Left cardiac atrium (tissue), 4 donors: Measurements from ENCODE around the gene ADGRD2. TPM values are rescaled to one million over a fixed set of nuclear protein-coding genes. Genes with fewer than 3 reads are reported as not detected.

Experiments used
- ATAC-seq, 2 donors: fragments of 200-7000 bp; cut with Tn5 transposase; one replicate each; pipeline ENCODE4 v1.9.1; 2020; ENCODE audit warnings: mild to moderate bottlenecking in 2 of 2, moderate library complexity in 2 of 2
- DNase-seq: peaks from one replicate; pipeline ENCODE4 v3.0.0-alpha.2; 2020
- intact Hi-C, 2 donors: fragments of 100-400 bp; cut with DNase I; formaldehyde crosslinking; loops; one replicate each; pipeline versions ENCODE4 v1.14.1 to v1.15.1; 2022 to 2023
- total RNA-seq, 2 donors: library from RNA; stranded (reverse); fragmentation: NEBNext Ultra II Directional; extraction: Animal tissue kit (Norgen Biotek cat#: 25700); gene quantifications; one replicate each; pipeline ENCODE4 v1.2.1, GENCODE V29; 2021
- donor health status: DM: no; HTN: yes; CAD: no.
- donor health status: DM: no; HTN: yes; CAD: no; lungs with severe emphysema.
- donor health status: DM: yes; HTN: yes; CAD: no.
- donor health status: Dilated cardiomyopathy.

Gene ADGRD2
- total RNA-seq, 2 donors from 2014 or later, result not detected

GRCh38 chr9:124454791-124455443 lies 4.7 kb downstream of the ADGRD2 start:
- intact Hi-C loops, result no loop called here
- DNase-seq, result no peak
- ATAC-seq, result no peak

- ATAC-seq (no peak), DNase-seq (no peak)
- intact Hi-C loops, result no loop called here
Observed at GRCh38 chr9:124455820-124456219, 5.6 kb downstream of the ADGRD2 start.

- intact Hi-C loops, result no loop called here
- ATAC-seq, result no peak
- no peak for DNase-seq
Observed at GRCh38 chr9:124456341-124457078, 6.3 kb downstream of the ADGRD2 start.

GRCh38 chr9:124457079-124457886 lies 7.0 kb downstream of the ADGRD2 start:
- no peak for ATAC-seq
- intact Hi-C loops, result no loop called here
- DNase-seq, result no peak

GRCh38 chr9:124457887-124458431 lies 7.7 kb downstream of the ADGRD2 start:
- intact Hi-C loops, result no loop called here
- ATAC-seq (no peak), DNase-seq (no peak)

GRCh38 chr9:124458441-124458840 lies 8.2 kb downstream of the ADGRD2 start:
- DNase-seq, result no peak
- intact Hi-C loops, result no loop called here
- ATAC-seq, result no peak

- no peak for DNase-seq
- intact Hi-C loops, result no loop called here
- ATAC-seq, result no peak
Observed at GRCh38 chr9:124462739-124463138, 12.5 kb downstream of the ADGRD2 start.

GRCh38 chr9:124465736-124466135 lies 15.5 kb downstream of the ADGRD2 start:
- DNase-seq, result no peak

GRCh38 chr9:124467410-124468060 lies 17.3 kb downstream of the ADGRD2 start:
- ATAC-seq (no peak), DNase-seq (no peak)
- intact Hi-C loops, result no loop called here

More at GRCh38 chr9:124465736-124466135, 15.5 kb downstream of the ADGRD2 start:
- no peak for ATAC-seq
- intact Hi-C loops, result no loop called here

- ATAC-seq, result no peak
- intact Hi-C loops, result no loop called here
- no peak for DNase-seq
Observed at GRCh38 chr9:124468061-124468740, 17.9 kb downstream of the ADGRD2 start.

- DNase-seq (no peak), ATAC-seq (no peak)
- intact Hi-C loops, result no loop called here
Observed at GRCh38 chr9:124469011-124469832, 19.0 kb downstream of the ADGRD2 start.

GRCh38 chr9:124470306-124470705 lies 20.1 kb downstream of the ADGRD2 start:
- ATAC-seq (no peak), DNase-seq (no peak)
- intact Hi-C loops, result no loop called here

GRCh38 chr9:124470726-124471125 lies 20.5 kb downstream of the ADGRD2 start:
- intact Hi-C loops, result no loop called here
- ATAC-seq (no peak), DNase-seq (no peak)

GRCh38 chr9:124471761-124472160 lies 21.5 kb downstream of the ADGRD2 start:
- no peak for DNase-seq
- intact Hi-C loops, result no loop called here

GRCh38 chr9:124472770-124473169 lies 22.5 kb downstream of the ADGRD2 start:
- DNase-seq, result no peak
- intact Hi-C loops, result no loop called here
- ATAC-seq, result no peak

More at GRCh38 chr9:124471761-124472160, 21.5 kb downstream of the ADGRD2 start:
- no peak for ATAC-seq

- DNase-seq, result no peak
- intact Hi-C loops, result no loop called here
- ATAC-seq, result no peak
Observed at GRCh38 chr9:124473310-124473709, 23.1 kb downstream of the ADGRD2 start.

- DNase-seq, result no peak
- intact Hi-C loops, result no loop called here
- ATAC-seq, result no peak
Observed at GRCh38 chr9:124474151-124474550, 23.9 kb downstream of the ADGRD2 start.
